ENCODE measurements around the gene NEO1.

Gene NEO1

GRCh38 chr15:73051807-73052652 is at the start of gene NEO1:
NEO1 (plus strand) TSS chr15:73052463; CDS start chr15:73052676, 213 bp downstream.
- H3K4me3 Mint-ChIP-seq = peak within 1 kb of the TSS; percentile 81
- peak; percentile 80 for DNase-seq (ENCODE audit: low spot score)
- peaks cover 5% of the 10 kb centered on the region for H3K4me1 Mint-ChIP-seq (ENCODE audit: low read depth)
- H3K27me3 Mint-ChIP-seq (ENCODE audit: low read depth) = peaks cover 38% of the 10 kb centered on the region
- H3K36me3 Mint-ChIP-seq (ENCODE audit: low read depth) = no peaks in the 10 kb centered on the region
- H3K9me3 Mint-ChIP-seq = no peaks in the 10 kb centered on the region
- H3K27ac Mint-ChIP-seq = peak within 1 kb of the TSS; percentile 4

GRCh38 chr15:73004462-73004861 is 47.8 kb upstream of the NEO1 start:
- Mint-ChIP-seq H3K9me3 (no peaks in the 10 kb centered on the region), H3K27ac (no peak overlapping the region), H3K4me3 (no peak overlapping the region), H3K36me3 (ENCODE audit: low read depth) (no peaks in the 10 kb centered on the region), H3K27me3 (ENCODE audit: low read depth) (peaks cover 4% of the 10 kb centered on the region), H3K4me1 (ENCODE audit: low read depth) (no peaks in the 10 kb centered on the region)
- DNase-seq (ENCODE audit: low spot score) = no peak

GRCh38 chr15:73005032-73005431 is 47.2 kb upstream of the NEO1 start:
- Mint-ChIP-seq H3K4me3 (no peak overlapping the region), H3K4me1 (ENCODE audit: low read depth) (no peaks in the 10 kb centered on the region), H3K27me3 (ENCODE audit: low read depth) (peaks cover 4% of the 10 kb centered on the region), H3K9me3 (no peaks in the 10 kb centered on the region), H3K27ac (no peak overlapping the region), H3K36me3 (ENCODE audit: low read depth) (no peaks in the 10 kb centered on the region)
- no peak for DNase-seq (ENCODE audit: low spot score)

- H3K27me3 Mint-ChIP-seq (ENCODE audit: low read depth) = peaks cover 7% of the 10 kb centered on the region
- H3K4me3 Mint-ChIP-seq = no peak overlapping the region
- no peaks in the 10 kb centered on the region for H3K36me3 Mint-ChIP-seq (ENCODE audit: low read depth)
Observed at GRCh38 chr15:73005446-73005845, 46.8 kb upstream of the NEO1 start.

GRCh38 chr15:73006523-73006922 is 45.7 kb upstream of the NEO1 start:
- Mint-ChIP-seq H3K36me3 (ENCODE audit: low read depth) (no peaks in the 10 kb centered on the region), H3K27me3 (ENCODE audit: low read depth) (peaks cover 10% of the 10 kb centered on the region), H3K4me3 (no peak overlapping the region), H3K27ac (no peak overlapping the region), H3K4me1 (ENCODE audit: low read depth) (no peaks in the 10 kb centered on the region), H3K9me3 (no peaks in the 10 kb centered on the region)
- no peak for DNase-seq (ENCODE audit: low spot score)

More at GRCh38 chr15:73005446-73005845, 46.8 kb upstream of the NEO1 start:
- H3K9me3 Mint-ChIP-seq = no peaks in the 10 kb centered on the region
- no peak overlapping the region for H3K27ac Mint-ChIP-seq
- no peaks in the 10 kb centered on the region for H3K4me1 Mint-ChIP-seq (ENCODE audit: low read depth)
- DNase-seq (ENCODE audit: low spot score) = no peak

GRCh38 chr15:73009066-73010056 is 42.9 kb upstream of the NEO1 start:
- no peaks in the 10 kb centered on the region for H3K4me1 Mint-ChIP-seq (ENCODE audit: low read depth)
- no peaks in the 10 kb centered on the region for H3K36me3 Mint-ChIP-seq (ENCODE audit: low read depth)
- no peaks in the 10 kb centered on the region for H3K9me3 Mint-ChIP-seq
- H3K27me3 Mint-ChIP-seq (ENCODE audit: low read depth) = peaks cover 10% of the 10 kb centered on the region
- DNase-seq (ENCODE audit: low spot score) = no peak
- no peak overlapping the region for H3K27ac Mint-ChIP-seq
- H3K4me3 Mint-ChIP-seq = no peak overlapping the region

- no peak overlapping the region for H3K4me3 Mint-ChIP-seq
- no peaks in the 10 kb centered on the region for H3K4me1 Mint-ChIP-seq (ENCODE audit: low read depth)
- H3K27ac Mint-ChIP-seq = no peak overlapping the region
- no peak for DNase-seq (ENCODE audit: low spot score)
- no peaks in the 10 kb centered on the region for H3K36me3 Mint-ChIP-seq (ENCODE audit: low read depth)
- H3K27me3 Mint-ChIP-seq (ENCODE audit: low read depth) = peaks cover 6% of the 10 kb centered on the region
- H3K9me3 Mint-ChIP-seq = no peaks in the 10 kb centered on the region
Observed at GRCh38 chr15:73010154-73011152, 41.8 kb upstream of the NEO1 start.

GRCh38 chr15:73014904-73015303 is 37.4 kb upstream of the NEO1 start:
- Mint-ChIP-seq H3K9me3 (no peaks in the 10 kb centered on the region), H3K4me3 (no peak overlapping the region), H3K27me3 (ENCODE audit: low read depth) (peaks cover 11% of the 10 kb centered on the region), H3K36me3 (ENCODE audit: low read depth) (no peaks in the 10 kb centered on the region), H3K27ac (no peak overlapping the region), H3K4me1 (ENCODE audit: low read depth) (no peaks in the 10 kb centered on the region)
- DNase-seq (ENCODE audit: low spot score) = no peak

- no peak for DNase-seq (ENCODE audit: low spot score)
- Mint-ChIP-seq H3K4me1 (ENCODE audit: low read depth) (no peaks in the 10 kb centered on the region), H3K4me3 (no peak overlapping the region), H3K27ac (no peak overlapping the region), H3K36me3 (ENCODE audit: low read depth) (no peaks in the 10 kb centered on the region), H3K27me3 (ENCODE audit: low read depth) (peaks cover 13% of the 10 kb centered on the region), H3K9me3 (no peaks in the 10 kb centered on the region)
Observed at GRCh38 chr15:73015493-73015892, 36.8 kb upstream of the NEO1 start.

- Mint-ChIP-seq H3K27me3 (ENCODE audit: low read depth) (peaks cover 32% of the 10 kb centered on the region), H3K36me3 (ENCODE audit: low read depth) (no peaks in the 10 kb centered on the region), H3K4me1 (ENCODE audit: low read depth) (no peaks in the 10 kb centered on the region), H3K4me3 (no peak overlapping the region), H3K27ac (no peak overlapping the region), H3K9me3 (no peaks in the 10 kb centered on the region)
- no peak for DNase-seq (ENCODE audit: low spot score)
Observed at GRCh38 chr15:73017987-73018386, 34.3 kb upstream of the NEO1 start.

- H3K27me3 Mint-ChIP-seq (ENCODE audit: low read depth) = peaks cover 32% of the 10 kb centered on the region
- no peaks in the 10 kb centered on the region for H3K9me3 Mint-ChIP-seq
- H3K27ac Mint-ChIP-seq = no peak overlapping the region
- no peak for DNase-seq (ENCODE audit: low spot score)
- no peaks in the 10 kb centered on the region for H3K4me1 Mint-ChIP-seq (ENCODE audit: low read depth)
- H3K36me3 Mint-ChIP-seq (ENCODE audit: low read depth) = no peaks in the 10 kb centered on the region
- no peak overlapping the region for H3K4me3 Mint-ChIP-seq
Observed at GRCh38 chr15:73019154-73019553, 33.1 kb upstream of the NEO1 start.

GRCh38 chr15:73019601-73020146 is 32.6 kb upstream of the NEO1 start:
- peaks cover 32% of the 10 kb centered on the region for H3K27me3 Mint-ChIP-seq (ENCODE audit: low read depth)
- no peak overlapping the region for H3K27ac Mint-ChIP-seq

GRCh38 chr15:73021139-73021621 is 31.1 kb upstream of the NEO1 start:
- Mint-ChIP-seq H3K9me3 (no peaks in the 10 kb centered on the region), H3K27me3 (ENCODE audit: low read depth) (peaks cover 32% of the 10 kb centered on the region), H3K4me1 (ENCODE audit: low read depth) (no peaks in the 10 kb centered on the region), H3K4me3 (no peak overlapping the region), H3K27ac (no peak overlapping the region), H3K36me3 (ENCODE audit: low read depth) (no peaks in the 10 kb centered on the region)
- no peak for DNase-seq (ENCODE audit: low spot score)

More at GRCh38 chr15:73019601-73020146, 32.6 kb upstream of the NEO1 start:
- Mint-ChIP-seq H3K4me3 (no peak overlapping the region), H3K9me3 (no peaks in the 10 kb centered on the region), H3K36me3 (ENCODE audit: low read depth) (no peaks in the 10 kb centered on the region), H3K4me1 (ENCODE audit: low read depth) (no peaks in the 10 kb centered on the region)
- no peak for DNase-seq (ENCODE audit: low spot score)

Data from T-helper 2 cell treated with Interferon-gamma antibody and Interleukin-4, amounts not matched to agents 5 μg/mL and 100 μg/mL, for 36 hours (primary cell).